HepG2 (cell line): ENCODE measurements around the gene TSPYL2.

ENCODE experiments used
- BHLHE40 ChIP-seq: IDR thresholded peaks from 2 replicates; pipeline ENCODE4 v1.6.1; 2011; ENCODE audit warnings: low read length, improper control_type of control experiment
- CBX2 ChIP-seq, 2 experiments: fragments of 200-600 bp in 1 of 2; sonication (generic); formaldehyde crosslinking in 1 of 2; IDR thresholded peaks; 2 replicates each; pipeline versions ENCODE4 v1.7.0 to v1.8.1; 2018 to 2022; ENCODE audit warnings: low read depth in 2 of 2, low read length in 1 of 2, mild to moderate bottlenecking in 1 of 2, missing genetic modification reagents in 1 of 2
- CTCF ChIP-seq: sonication (generic); formaldehyde crosslinking; IDR thresholded peaks from 2 replicates; pipeline ENCODE4 v1.5.0; 2020; ENCODE audit warnings: mild to moderate bottlenecking, missing genetic modification reagents, moderate library complexity
- DPF2 ChIP-seq: sonication (generic); formaldehyde crosslinking; IDR thresholded peaks from 2 replicates; pipeline ENCODE4 v1.4.0; 2020; ENCODE audit warnings: mild to moderate bottlenecking, low read depth, missing genetic modification reagents, borderline replicate concordance
- JUNB ChIP-seq: sonication (generic); formaldehyde crosslinking; IDR thresholded peaks from 2 replicates; pipeline ENCODE4 v1.8.0; 2022; ENCODE audit warnings: missing genetic modification reagents, mild to moderate bottlenecking, borderline replicate concordance
- LRRFIP1 ChIP-seq: sonication (generic); formaldehyde crosslinking; conservative IDR thresholded peaks from 2 replicates; pipeline ENCODE4 v1.4.0; 2020; ENCODE audit warnings: missing genetic modification reagents
- SRSF1 ChIP-seq: fragments of 200-400 bp; formaldehyde crosslinking; optimal IDR thresholded peaks from 2 replicates; pipeline ENCODE3; 2017; ENCODE audit warnings: mild to moderate bottlenecking, low read depth, low read length, moderate library complexity
- SRSF4 ChIP-seq: fragments of 200-400 bp; formaldehyde crosslinking; IDR thresholded peaks from one replicate; pipeline ENCODE4 v1.6.1; 2018; ENCODE audit warnings: mild to moderate bottlenecking, low read depth, low read length, moderate library complexity; ENCODE audit not compliant: poor library complexity, severe bottlenecking
- ZBTB21 ChIP-seq: sonication (generic); formaldehyde crosslinking; IDR thresholded peaks from 2 replicates; pipeline ENCODE4 v1.4.0; 2020; ENCODE audit warnings: missing genetic modification reagents
- ZFX ChIP-seq: sonication (generic); formaldehyde crosslinking; IDR thresholded peaks from 2 replicates; pipeline ENCODE4 v1.4.0; 2020; ENCODE audit warnings: mild to moderate bottlenecking, low read depth, missing genetic modification reagents, moderate library complexity
- TF ChIP-seq, protein P1 (sequence below): sonication (generic); formaldehyde crosslinking; IDR thresholded peaks from 2 replicates; pipeline ENCODE4 v1.9.0; 2021; ENCODE audit warnings: missing genetic modification reagents, borderline replicate concordance
- TF ChIP-seq, protein P2 (sequence below): sonication (generic); formaldehyde crosslinking; IDR thresholded peaks from 2 replicates; pipeline ENCODE4 v1.4.0; 2020; ENCODE audit warnings: mild to moderate bottlenecking, missing genetic modification reagents

- TF ChIP-seq, protein P1, sequence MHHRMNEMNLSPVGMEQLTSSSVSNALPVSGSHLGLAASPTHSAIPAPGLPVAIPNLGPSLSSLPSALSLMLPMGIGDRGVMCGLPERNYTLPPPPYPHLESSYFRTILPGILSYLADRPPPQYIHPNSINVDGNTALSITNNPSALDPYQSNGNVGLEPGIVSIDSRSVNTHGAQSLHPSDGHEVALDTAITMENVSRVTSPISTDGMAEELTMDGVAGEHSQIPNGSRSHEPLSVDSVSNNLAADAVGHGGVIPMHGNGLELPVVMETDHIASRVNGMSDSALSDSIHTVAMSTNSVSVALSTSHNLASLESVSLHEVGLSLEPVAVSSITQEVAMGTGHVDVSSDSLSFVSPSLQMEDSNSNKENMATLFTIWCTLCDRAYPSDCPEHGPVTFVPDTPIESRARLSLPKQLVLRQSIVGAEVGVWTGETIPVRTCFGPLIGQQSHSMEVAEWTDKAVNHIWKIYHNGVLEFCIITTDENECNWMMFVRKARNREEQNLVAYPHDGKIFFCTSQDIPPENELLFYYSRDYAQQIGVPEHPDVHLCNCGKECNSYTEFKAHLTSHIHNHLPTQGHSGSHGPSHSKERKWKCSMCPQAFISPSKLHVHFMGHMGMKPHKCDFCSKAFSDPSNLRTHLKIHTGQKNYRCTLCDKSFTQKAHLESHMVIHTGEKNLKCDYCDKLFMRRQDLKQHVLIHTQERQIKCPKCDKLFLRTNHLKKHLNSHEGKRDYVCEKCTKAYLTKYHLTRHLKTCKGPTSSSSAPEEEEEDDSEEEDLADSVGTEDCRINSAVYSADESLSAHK (CRISPR knock-in tag), result no peak
- TF ChIP-seq CTCF (CRISPR knock-in tag) (no peak), LRRFIP1 (CRISPR knock-in tag) (no peak), ZFX (CRISPR knock-in tag) (no peak), SRSF1 (no peak), BHLHE40 (no peak), ZBTB21 (no peak), SRSF4 (no peak), DPF2 (no peak), JUNB (CRISPR knock-in tag) (no peak), CBX2 (IDR thresholded peaks at IDR 0.05; ENCODE audit: low read depth, low read length) (no peak), CBX2 (CRISPR knock-in tag; IDR thresholded peaks at IDR 0.05; ENCODE audit: low read depth) (no peak)
- TF ChIP-seq, protein P2, sequence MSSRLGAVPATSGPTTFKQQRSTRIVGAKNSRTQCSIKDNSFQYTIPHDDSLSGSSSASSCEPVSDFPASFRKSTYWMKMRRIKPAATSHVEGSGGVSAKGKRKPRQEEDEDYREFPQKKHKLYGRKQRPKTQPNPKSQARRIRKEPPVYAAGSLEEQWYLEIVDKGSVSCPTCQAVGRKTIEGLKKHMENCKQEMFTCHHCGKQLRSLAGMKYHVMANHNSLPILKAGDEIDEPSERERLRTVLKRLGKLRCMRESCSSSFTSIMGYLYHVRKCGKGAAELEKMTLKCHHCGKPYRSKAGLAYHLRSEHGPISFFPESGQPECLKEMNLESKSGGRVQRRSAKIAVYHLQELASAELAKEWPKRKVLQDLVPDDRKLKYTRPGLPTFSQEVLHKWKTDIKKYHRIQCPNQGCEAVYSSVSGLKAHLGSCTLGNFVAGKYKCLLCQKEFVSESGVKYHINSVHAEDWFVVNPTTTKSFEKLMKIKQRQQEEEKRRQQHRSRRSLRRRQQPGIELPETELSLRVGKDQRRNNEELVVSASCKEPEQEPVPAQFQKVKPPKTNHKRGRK, result no peak
These were observed 5.2 kb downstream of the TSPYL2 start for GRCh38 chrX:53087388-53087831.
